ENCODE results near the gene TXK.
A peak's percentile ranks its signal among the peaks of the same experiment; 100 is the strongest.

Gene TXK

DNA sequence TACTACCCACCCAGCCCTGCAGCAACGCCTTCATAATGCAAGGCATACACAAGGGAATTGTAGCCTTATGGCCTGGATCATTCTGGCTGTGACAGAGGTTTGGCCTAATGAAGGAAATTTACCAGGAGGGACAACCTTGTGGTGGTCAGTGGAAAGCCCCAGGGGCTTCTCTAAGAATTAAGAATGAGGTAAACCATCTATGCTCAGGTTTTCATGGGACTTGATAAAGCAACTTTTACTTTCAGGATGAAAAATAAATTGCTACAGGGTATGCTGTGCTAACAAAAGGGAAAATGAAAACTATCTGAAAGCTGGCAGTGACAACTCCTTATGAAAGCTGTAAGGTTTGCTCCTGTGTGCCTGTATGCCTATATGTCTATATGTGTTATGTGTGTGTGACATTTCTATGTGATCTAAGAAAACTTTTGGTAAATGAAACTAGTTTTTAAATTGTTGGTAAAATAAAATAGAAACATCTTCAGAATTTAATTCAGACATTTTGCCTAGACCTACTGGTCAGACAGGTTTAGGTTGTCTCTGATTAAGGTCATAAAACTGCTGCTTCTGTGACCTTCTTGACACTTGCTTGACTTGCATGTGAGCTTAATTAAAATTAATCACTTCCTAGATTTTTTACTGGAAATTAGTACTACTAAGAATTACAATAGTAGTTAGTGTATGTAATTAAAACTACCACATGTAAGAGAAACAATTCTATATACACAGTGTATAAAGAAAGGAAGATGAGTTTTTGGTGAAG, 19.9 kb upstream of the TXK start:
- no peak for DNase-seq (ENCODE audit: low spot score)
- H3K36me3 Mint-ChIP-seq (ENCODE audit: low read depth): peaks cover 6% of the 10 kb centered on the region
- peaks cover 31% of the 10 kb centered on the region for H3K9me3 Mint-ChIP-seq
- H3K27ac Mint-ChIP-seq: no peak overlapping the region
- no peak overlapping the region for H3K4me3 Mint-ChIP-seq
- H3K4me1 Mint-ChIP-seq (ENCODE audit: low read depth): no peaks in the 10 kb centered on the region
- no peaks in the 10 kb centered on the region for H3K27me3 Mint-ChIP-seq (ENCODE audit: low read depth)

DNA sequence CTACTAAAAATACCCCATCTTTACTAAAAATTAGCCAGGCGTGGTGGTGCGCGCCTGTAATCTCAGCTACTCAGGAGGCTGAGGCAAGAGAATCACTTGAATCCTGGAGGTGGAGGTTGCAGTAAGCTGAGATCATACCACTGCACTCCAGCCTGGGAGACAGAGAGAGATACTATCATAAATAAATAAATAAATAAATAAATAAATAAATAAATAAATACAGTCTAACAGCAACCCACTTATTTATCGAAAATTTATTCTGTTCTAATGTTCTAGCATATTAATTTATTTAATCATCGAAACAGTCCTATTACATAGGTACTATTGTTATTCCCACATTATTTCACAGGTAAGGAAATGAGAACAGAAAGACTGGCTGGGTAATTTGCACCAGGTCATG, 18.2 kb upstream of the TXK start:
- H3K27ac Mint-ChIP-seq: no peak overlapping the region
- no peak overlapping the region for H3K4me3 Mint-ChIP-seq
- no peak for DNase-seq (ENCODE audit: low spot score)
- H3K9me3 Mint-ChIP-seq: peaks cover 26% of the 10 kb centered on the region
- H3K27me3 Mint-ChIP-seq (ENCODE audit: low read depth): no peaks in the 10 kb centered on the region
- H3K36me3 Mint-ChIP-seq (ENCODE audit: low read depth): peaks cover 3% of the 10 kb centered on the region
- H3K4me1 Mint-ChIP-seq (ENCODE audit: low read depth): no peaks in the 10 kb centered on the region

DNA sequence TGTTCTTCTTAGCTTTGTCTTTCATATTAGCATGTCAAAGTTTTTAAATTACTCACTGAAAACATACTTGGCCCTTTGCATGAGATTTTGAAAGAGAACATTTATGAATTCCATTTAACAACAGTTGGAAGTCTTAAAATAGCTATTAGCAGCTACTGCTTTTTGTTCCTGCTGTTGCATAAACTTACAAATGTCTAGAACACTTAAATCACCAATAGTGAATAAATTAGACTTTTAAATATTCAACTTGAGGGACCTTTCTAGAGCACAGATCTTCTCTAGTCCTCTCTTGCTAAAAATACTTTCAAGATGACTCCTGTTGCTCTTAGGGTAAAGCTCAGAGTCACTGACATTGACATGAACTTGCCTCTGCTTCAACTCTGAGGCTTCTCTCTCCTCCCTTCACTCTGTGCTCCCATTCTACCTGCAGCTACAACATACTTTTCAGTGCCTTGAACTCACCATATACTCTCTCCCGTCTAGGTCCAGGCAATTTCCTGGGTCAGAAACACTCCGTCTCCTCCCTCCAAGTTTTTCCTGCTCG, 15.8 kb upstream of the TXK start:
- no peak for DNase-seq (ENCODE audit: low spot score)
- Mint-ChIP-seq H3K9me3 (peaks cover 11% of the 10 kb centered on the region), H3K4me1 (ENCODE audit: low read depth) (no peaks in the 10 kb centered on the region), H3K27ac (no peak overlapping the region), H3K27me3 (ENCODE audit: low read depth) (no peaks in the 10 kb centered on the region), H3K4me3 (no peak overlapping the region), H3K36me3 (ENCODE audit: low read depth) (peaks cover 3% of the 10 kb centered on the region)

DNA sequence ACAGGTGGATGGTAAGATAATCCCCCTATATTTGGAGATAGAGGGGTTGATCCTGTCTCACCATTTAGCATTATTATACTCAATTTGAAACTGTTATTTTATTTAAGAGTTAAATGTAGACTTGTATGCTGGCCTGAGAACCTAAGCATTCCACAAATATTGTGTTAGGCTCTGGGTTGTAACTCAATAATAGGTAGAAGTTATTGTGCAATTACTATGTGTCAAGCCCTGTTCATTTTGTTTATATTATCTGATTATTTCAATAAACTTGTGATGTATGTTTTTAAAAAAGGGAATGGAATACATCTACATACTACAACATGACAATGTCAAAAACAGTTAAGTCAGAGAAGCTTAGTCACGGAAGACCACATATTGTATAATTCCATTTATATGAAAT, 13.6 kb upstream of the TXK start:
- Mint-ChIP-seq H3K4me3 (no peak overlapping the region), H3K36me3 (ENCODE audit: low read depth) (no peaks in the 10 kb centered on the region), H3K27ac (no peak overlapping the region), H3K9me3 (no peaks in the 10 kb centered on the region), H3K27me3 (ENCODE audit: low read depth) (no peaks in the 10 kb centered on the region), H3K4me1 (ENCODE audit: low read depth) (no peaks in the 10 kb centered on the region)
- DNase-seq (ENCODE audit: low spot score): no peak

DNA sequence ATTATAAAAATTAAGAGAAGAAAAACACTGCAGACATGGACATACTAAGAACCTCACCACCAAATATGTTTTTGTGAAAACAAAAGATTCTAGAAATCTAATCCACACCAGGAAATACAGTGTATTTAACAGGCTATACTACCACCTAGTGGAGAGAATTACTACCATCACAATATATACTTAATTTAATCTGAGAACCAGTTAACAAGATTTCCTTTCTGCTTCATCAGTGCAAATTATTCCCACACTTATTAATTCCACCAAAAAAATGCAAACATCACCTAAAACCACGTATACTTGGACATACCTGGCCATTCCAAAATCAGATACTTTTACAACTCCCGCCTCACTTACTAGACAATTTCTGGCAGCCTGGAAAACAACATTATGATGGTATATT, 7.0 kb upstream of the TXK start:
- peaks cover 6% of the 10 kb centered on the region for H3K36me3 Mint-ChIP-seq (ENCODE audit: low read depth)
- no peaks in the 10 kb centered on the region for H3K27me3 Mint-ChIP-seq (ENCODE audit: low read depth)
- H3K4me1 Mint-ChIP-seq (ENCODE audit: low read depth): peaks cover 42% of the 10 kb centered on the region
- H3K27ac Mint-ChIP-seq: no peak overlapping the region
- DNase-seq (ENCODE audit: low spot score): no peak
- H3K4me3 Mint-ChIP-seq: no peak overlapping the region
- H3K9me3 Mint-ChIP-seq: no peaks in the 10 kb centered on the region

DNA sequence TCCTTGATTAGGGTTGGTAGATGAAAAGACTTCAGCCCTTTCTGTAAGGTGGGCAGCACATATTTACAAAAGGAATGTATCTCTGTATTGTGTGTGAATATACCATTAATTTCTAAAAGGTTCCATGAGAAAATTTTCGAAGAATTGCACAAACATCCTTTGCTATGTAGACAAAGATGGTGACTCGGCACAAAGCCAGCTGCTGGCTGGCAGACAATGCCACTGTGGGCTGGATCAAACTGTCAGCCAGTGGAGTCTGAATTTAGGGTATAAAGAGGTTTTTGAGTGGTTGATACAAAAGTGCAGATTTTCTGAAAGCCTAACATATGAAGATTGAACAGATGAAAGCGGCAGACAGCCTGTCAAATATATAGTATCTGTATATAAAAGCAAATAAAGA, 5.6 kb upstream of the TXK start:
- H3K4me1 Mint-ChIP-seq (ENCODE audit: low read depth): peaks cover 46% of the 10 kb centered on the region
- H3K27ac Mint-ChIP-seq: peak overlapping the region; percentile 85
- H3K4me3 Mint-ChIP-seq: no peak overlapping the region

DNA sequence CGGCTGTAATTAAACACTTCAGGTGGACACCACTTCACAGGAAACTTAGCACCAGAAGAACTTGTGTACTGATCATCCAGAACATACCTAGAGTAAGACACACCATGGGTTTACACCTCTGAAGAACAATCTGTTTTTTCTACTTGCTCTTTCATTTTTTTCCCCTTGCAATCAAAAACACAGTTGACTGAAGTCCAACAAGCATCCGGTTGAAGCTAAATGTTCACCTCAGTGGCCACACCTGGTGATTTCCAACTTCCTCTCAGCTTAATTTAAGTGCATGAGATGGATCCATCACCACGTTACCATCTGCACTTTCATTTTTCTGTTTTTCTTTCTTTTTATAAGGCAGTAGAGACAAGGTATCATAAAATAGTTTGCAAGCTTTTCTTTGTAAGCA, 4.9 kb upstream of the TXK start:
- Mint-ChIP-seq H3K4me1 (ENCODE audit: low read depth) (peaks cover 53% of the 10 kb centered on the region), H3K27ac (peak overlapping the region; percentile 85), H3K4me3 (peak overlapping the region; percentile 70)

More for the DNA sequence above, 5.6 kb upstream of the TXK start:
- Mint-ChIP-seq H3K27me3 (ENCODE audit: low read depth) (no peaks in the 10 kb centered on the region), H3K9me3 (no peaks in the 10 kb centered on the region), H3K36me3 (ENCODE audit: low read depth) (peaks cover 14% of the 10 kb centered on the region)
- no peak for DNase-seq (ENCODE audit: low spot score)

DNA sequence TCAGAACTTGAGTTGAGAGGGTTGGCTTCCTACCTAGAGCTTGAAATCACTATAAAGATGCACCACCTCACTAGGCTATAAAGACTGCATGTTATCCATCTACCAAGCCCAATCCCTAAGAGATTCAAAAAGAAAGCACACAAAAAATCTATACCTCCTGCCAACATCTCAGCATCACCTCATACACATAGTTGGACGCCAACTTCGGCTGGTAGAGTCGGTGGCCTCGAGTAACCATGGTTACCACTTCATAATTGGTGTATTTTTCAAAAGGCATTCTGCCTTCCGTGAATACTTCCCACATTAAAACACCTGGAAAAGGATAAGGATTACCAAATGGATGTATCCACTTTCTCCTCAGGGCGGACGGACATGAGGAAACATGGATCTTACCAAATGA, 4.5 kb upstream of the TXK start:
- Mint-ChIP-seq H3K27me3 (ENCODE audit: low read depth) (no peaks in the 10 kb centered on the region), H3K27ac (peak overlapping the region; percentile 85), H3K36me3 (ENCODE audit: low read depth) (peaks cover 14% of the 10 kb centered on the region), H3K4me1 (ENCODE audit: low read depth) (peaks cover 58% of the 10 kb centered on the region), H3K9me3 (no peaks in the 10 kb centered on the region), H3K4me3 (peak overlapping the region; percentile 70)
- no peak for DNase-seq (ENCODE audit: low spot score)

More for the DNA sequence above, 4.9 kb upstream of the TXK start:
- Mint-ChIP-seq H3K36me3 (ENCODE audit: low read depth) (peaks cover 14% of the 10 kb centered on the region), H3K9me3 (no peaks in the 10 kb centered on the region), H3K27me3 (ENCODE audit: low read depth) (no peaks in the 10 kb centered on the region)
- no peak for DNase-seq (ENCODE audit: low spot score)

DNA sequence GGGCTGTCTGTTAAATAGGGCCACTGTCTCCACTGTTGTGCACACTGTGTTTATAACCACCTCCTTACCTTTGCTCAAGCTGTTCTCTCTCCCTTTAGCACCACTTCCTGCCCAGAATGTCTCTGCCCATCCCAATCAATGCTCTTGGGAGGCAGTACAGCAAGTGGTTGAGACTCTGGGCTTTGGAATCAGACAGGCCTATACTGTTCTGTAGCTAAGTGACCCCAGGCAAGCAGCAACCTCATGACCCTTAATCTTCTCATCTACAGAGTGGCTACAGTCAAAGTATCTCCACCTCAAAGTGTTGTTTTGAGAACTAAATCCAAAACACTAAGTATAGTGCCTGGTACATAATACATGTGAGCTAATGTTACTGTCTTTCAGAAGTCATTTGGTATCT, 3.8 kb upstream of the TXK start:
- no peaks in the 10 kb centered on the region for H3K9me3 Mint-ChIP-seq
- no peaks in the 10 kb centered on the region for H3K27me3 Mint-ChIP-seq (ENCODE audit: low read depth)
- peaks cover 63% of the 10 kb centered on the region for H3K4me1 Mint-ChIP-seq (ENCODE audit: low read depth)
- H3K27ac Mint-ChIP-seq: peak overlapping the region; percentile 85
- no peak for DNase-seq (ENCODE audit: low spot score)
- H3K36me3 Mint-ChIP-seq (ENCODE audit: low read depth): peaks cover 14% of the 10 kb centered on the region
- peak overlapping the region; percentile 70 for H3K4me3 Mint-ChIP-seq

DNA sequence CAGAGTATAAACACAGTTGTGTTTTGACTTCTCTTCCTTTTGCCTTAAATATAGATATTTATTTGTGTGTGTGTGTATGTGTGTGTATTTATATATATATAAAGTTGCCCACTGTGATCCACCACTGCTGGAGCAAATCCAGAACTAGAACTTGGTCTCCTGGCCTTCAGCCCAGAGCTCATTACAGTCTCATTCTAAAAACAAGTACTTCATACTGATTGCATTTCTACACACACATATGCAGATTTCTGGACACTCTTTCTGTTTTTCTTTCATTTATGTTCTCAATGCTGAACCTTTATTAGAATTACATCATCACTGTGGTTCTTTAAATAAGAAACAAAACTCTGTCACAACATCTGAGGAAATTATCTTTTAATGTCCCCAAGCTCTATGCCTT, 381 bp downstream of the TXK start:
- DNase-seq (ENCODE audit: low spot score): no peak
- Mint-ChIP-seq H3K36me3 (ENCODE audit: low read depth) (peaks cover 24% of the 10 kb centered on the region), H3K27me3 (ENCODE audit: low read depth) (no peaks in the 10 kb centered on the region), H3K4me3 (peak overlapping the region; percentile 87), H3K9me3 (no peaks in the 10 kb centered on the region), H3K4me1 (ENCODE audit: low read depth) (peaks cover 72% of the 10 kb centered on the region), H3K27ac (peak overlapping the region; percentile 93)

DNA sequence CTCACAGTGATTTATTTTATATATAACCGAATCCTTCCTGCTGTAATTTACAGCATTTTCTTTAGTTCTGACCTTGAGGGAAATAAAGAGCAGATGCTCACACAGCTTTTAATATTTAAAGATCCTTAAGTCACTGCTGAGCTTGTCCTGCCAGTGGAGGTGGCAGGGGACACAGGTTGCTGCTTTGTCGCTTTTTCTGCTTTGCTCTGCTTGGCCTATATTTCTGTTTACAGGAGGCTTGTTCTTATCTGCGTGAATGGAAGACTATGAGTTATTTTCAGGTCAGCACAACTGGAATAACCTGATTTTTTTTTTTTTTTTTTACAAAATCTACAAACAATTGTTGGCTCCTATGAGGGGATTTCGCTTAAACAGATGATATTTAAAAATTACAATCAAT, 2.3 kb downstream of the TXK start:
- Mint-ChIP-seq H3K27me3 (ENCODE audit: low read depth) (no peaks in the 10 kb centered on the region), H3K4me1 (ENCODE audit: low read depth) (peaks cover 69% of the 10 kb centered on the region), H3K4me3 (peak overlapping the region; percentile 64)

DNA sequence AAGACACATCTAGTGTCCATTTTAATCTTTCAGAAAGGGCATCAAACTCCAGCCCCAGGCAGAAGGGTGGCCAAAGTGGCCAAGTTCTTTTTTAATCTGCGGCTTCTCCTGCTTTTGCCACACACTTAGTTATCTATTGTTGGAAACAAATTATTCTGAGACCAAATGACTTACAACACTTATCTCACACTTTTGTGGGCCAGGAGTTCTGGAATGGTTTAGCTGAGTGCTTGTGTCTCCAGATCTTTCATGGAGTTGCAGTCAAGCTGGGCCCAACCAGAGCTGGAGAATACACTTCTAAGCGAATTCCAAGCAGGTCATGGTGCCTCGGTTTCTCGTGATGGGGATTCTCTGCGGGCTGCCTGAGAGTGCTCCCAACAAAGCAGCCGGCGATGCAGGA, 4.0 kb downstream of the TXK start:
- Mint-ChIP-seq H3K4me3 (peak overlapping the region; percentile 78), H3K27me3 (ENCODE audit: low read depth) (no peaks in the 10 kb centered on the region), H3K9me3 (no peaks in the 10 kb centered on the region), H3K27ac (peak overlapping the region; percentile 85), H3K4me1 (ENCODE audit: low read depth) (peaks cover 67% of the 10 kb centered on the region), H3K36me3 (ENCODE audit: low read depth) (peaks cover 13% of the 10 kb centered on the region)
- DNase-seq (ENCODE audit: low spot score): no peak

More for the DNA sequence above, 2.3 kb downstream of the TXK start:
- no peaks in the 10 kb centered on the region for H3K9me3 Mint-ChIP-seq
- no peak overlapping the region for H3K27ac Mint-ChIP-seq
- peaks cover 18% of the 10 kb centered on the region for H3K36me3 Mint-ChIP-seq (ENCODE audit: low read depth)
- no peak for DNase-seq (ENCODE audit: low spot score)

DNA sequence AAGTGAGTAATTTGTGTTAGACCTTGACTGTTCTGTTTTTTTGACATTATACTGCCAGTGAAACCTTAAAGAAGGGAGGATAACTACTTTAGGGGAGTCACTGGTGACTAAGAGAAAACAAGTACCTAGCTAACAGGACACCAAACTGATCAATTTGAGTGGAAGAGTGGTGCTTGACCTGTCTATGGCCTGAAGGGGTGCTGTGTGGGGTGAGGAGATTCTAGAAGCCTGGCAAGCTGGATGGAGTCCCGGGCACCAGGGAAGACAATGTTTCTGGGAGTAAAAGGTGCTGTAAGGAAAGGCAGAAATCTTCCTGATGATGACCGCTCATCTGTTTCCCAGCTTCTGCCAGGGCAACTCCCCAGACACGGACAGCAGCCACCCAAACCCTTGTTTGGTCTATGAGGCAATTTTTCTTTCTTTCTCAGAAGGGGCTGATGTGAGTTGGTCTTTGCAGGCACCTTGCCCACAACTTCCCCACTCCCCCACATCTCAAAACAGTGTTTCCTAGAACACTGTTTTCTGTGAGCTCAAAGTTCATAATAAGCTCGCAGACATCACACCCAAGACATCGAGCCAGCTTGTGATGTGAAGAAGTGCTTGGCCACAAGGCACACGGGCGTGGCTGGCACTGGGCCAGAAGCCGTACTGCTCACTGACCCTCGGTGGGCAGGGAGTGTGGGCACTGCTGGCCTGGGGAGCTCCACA, 4.6 kb downstream of the TXK start:
- peak; percentile 42 for DNase-seq (ENCODE audit: low spot score)
- H3K4me3 Mint-ChIP-seq: peak overlapping the region; percentile 78

DNA sequence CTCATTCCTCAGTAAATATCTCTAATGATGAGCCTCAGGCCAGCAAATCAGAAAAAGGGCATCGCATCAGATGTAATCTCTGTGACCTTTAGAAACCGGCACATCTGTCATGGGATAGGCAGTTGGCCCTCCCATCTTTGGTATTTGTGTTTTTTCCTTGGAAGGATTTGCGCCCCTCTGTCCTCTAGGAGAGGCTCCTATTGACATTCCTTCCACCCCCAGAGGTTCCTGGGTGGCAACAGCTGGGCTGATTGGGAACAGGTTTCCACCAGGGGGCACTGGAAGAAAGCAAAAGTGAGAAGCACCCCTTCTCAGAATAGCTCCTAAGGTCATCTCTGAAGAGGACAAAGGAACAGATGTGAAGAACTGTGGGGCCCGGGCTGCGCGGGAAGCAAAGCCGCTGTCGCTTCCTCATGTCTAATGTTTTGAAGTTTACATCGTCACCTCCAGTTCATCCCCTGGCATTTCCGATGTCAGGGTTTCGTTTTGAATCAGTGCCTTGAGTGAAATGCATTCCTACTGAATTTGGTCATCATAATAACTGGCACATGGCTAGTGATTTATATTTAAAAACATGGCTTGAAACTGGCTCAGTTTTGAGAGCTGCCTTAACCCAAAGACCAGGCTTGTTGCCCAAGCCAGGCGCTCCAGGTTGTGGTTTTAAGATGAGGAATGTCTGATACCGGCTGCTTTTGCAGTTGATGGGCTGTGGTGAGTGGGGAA, 6.2 kb downstream of the TXK start:
- Mint-ChIP-seq H3K27me3 (ENCODE audit: low read depth) (no peaks in the 10 kb centered on the region), H3K4me3 (peak overlapping the region; percentile 63), H3K36me3 (ENCODE audit: low read depth) (peaks cover 10% of the 10 kb centered on the region), H3K9me3 (no peaks in the 10 kb centered on the region), H3K4me1 (ENCODE audit: low read depth) (peaks cover 46% of the 10 kb centered on the region), H3K27ac (peak overlapping the region; percentile 71)
- DNase-seq (ENCODE audit: low spot score): peak; percentile 83

More for the DNA sequence above, 4.6 kb downstream of the TXK start:
- H3K4me1 Mint-ChIP-seq (ENCODE audit: low read depth): peaks cover 61% of the 10 kb centered on the region
- H3K36me3 Mint-ChIP-seq (ENCODE audit: low read depth): peaks cover 10% of the 10 kb centered on the region
- H3K9me3 Mint-ChIP-seq: no peaks in the 10 kb centered on the region
- H3K27ac Mint-ChIP-seq: peak overlapping the region; percentile 85
- H3K27me3 Mint-ChIP-seq (ENCODE audit: low read depth): no peaks in the 10 kb centered on the region
